GM18511 (cell line): ENCODE results near the gene MXRA8.
A peak's percentile ranks its signal among the peaks of the same experiment; 100 is the strongest.
"Not testable (repeated sequence)": the region's sequence is repeated elsewhere in the genome, so short reads cannot be mapped to it uniquely, and the experiment has no call there.

ENCODE experiments used
- ATAC-seq: cut with Tn5 transposase; IDR thresholded peaks from one replicate; pipeline ENCODE4 v1.9.1; 2021; ENCODE audit warnings: mild to moderate bottlenecking, moderate library complexity; ENCODE audit not compliant: unreplicated experiment

Gene MXRA8

DNA sequence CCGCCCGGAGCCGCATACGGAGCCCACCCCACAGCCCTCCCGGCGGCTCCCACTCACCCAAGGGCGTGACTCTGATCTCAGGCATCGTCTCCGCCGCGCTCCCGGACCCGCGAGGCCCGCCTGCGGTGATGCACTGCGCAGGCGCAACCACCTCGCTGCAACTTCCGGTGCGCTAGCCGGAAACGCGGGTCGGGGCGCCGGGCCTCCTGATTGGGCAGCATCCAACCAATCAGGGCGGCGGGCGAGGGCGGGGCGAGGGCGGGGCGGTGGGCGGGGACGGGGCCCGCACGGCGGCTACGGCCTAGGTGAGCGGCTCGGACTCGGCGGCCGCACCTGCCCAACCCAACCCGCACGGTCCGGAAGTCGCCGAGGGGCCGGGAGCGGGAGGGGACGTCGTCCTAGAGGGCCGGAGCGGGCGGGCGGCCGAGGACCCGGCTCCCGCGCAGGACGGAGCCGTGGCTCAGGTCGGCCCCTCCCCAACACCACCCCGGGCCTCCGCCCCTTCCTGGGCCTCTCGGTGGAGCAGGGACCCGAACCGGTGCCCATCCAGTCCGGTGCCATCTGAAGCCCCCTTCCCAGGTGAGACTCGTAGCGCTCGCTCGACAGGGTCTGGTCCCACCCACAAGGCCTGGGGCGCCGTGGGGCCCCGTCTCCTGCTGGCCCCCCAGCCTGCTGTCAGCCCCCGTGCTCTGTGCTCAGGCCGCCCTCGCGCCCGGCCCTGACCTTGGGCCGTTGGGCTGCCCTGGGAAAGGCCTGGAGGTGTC lies 33.6 kb downstream of the MXRA8 start, which contains the start of the genes CPTP and INTS11:
Gene CPTP, plus strand, starts transcription at position 279 of the 764 bp plus-strand sequence. CDS start 2,109 bp downstream, outside the sequence.
Gene INTS11, minus strand, starts transcription at position 137 of the 764 bp plus-strand sequence. Its CDS starts 52 bp downstream, at position 85.
- peak; percentile 84 for ATAC-seq

DNA sequence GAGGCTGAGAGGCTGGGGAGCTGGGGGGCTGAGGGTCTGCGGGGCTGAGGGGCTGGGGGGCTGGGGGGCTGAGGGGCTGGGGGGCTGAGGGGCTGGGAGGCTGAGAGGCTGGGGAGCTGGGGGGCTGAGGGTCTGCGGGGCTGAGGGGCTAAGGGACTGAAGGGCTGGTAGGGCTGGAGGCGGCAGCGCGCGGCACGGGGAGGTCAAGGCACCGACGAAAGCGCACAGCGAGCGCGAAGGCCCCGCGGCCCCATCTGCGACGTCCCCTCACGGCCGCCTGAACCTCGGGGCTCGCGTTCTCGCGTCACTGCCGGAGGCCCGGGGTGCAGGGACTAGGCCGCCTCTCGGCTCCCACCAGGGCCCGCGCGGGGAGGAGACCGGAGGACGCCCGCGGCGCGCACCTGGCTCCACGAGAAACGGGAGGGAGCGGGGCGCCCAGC lies 34.3 kb downstream of the MXRA8 start:
- ATAC-seq = peak; percentile 28

DNA sequence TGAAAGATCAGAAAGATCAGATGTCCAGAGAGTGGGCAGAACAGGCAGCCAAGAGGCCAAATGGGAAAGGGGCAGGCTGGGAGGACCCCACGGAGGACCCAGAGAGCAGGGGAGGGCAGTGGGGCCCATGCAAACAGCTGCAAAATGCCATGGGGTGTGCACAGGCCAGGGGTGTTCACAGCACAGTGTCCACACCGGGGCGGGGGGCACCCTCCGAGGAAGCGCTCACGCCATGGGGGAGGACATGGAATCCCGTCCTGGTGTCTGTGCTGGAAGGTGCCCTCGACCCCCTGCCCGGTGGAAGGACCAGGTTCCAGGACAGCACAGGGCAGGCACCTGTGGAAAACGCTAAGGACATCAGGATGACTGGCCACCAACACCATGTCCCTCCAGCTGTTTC lies 35.4 kb downstream of the MXRA8 start:
- no peak for ATAC-seq

DNA sequence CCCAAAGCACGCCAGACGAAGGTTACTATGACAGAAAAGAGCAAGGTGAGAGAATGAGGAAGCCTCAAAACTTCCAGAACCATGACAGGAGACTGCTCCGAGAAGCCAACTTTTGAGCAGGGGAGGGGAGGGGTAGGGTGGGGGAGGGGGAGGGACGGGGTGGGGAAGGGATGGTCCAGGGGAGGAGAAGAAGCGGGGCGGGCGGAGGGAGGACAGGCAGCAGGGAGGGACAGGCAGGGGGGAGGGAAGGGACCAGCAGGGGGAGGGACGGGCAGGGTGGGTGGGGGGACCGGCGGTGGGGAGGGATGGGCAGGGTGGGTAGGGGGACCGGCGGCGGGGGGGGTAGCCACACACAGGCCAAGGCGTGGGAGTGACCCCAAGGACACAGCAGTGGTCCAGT lies 35.9 kb downstream of the MXRA8 start:
- ATAC-seq = no peak

DNA sequence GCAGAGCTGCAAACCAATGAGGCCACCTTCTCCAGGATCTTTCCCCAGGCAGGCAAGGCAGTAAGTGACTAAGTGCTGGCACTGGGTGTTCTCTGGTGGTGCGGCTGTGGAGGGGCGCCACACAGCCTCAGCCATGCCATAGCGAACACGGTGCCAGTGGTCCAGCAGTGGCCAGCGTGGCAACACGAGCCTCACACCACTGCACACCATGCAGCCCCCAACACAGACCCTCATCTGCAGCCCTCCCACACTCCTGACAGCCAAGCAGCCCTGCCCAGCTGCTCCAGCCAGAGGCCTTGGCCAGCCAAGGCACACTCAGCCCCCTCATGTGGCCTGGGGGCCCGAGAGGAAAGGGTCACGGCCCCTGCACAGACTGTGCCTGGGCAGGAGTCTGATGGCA lies 36.9 kb downstream of the MXRA8 start:
- ATAC-seq = no peak

DNA sequence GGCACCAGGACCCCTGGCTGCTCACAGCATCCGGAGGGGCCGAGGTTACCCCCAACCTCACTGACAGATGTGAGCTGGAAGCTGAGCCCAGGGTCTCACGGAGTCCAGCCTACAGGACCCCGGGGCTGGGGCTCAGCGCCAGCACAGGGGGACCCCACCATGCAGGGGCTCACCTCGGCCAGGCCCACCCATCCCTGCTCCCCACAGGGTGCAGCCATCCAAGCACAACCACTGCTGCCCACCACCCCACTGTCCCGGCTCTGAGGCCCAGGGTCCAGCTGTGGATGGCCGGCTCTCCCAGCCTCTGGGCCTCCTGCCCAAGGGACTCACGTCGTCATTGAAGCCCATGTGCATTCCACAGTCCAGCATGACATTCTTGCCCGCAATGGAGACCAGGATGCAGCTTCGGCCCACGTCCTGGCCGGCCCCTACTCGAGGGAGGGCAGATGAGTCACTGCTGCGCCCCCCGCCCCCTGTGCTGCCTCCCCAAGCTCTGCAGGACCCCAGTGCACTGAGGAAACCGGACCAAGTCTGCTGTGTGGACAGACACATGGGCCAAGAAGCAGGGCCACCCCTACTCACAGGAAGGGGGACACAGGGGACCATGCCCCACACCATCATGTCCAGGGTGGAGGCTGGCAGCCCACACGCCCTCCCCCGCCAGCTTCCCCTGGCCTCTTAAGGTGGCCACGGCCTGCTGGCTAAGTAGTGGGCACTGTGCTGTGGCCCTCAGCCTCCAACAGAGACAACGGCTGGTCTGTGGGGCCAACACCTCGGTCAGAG lies 37.5 kb downstream of the MXRA8 start:
- no peak for ATAC-seq

DNA sequence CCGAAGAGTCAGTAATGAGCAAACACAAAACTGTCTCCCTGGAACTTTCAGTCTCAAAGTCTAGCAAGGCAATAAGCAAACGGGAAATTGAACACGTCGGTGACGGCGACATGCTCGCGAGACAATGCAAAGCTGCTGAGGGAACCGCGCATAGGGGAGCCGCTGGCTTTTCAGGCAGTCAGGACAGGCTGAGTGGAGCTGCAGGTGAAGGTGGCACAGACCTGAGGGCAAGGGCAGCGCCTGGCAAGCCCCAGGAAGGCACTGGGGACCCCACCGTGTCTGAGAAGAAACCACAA lies 38.8 kb downstream of the MXRA8 start:
- no peak for ATAC-seq

DNA sequence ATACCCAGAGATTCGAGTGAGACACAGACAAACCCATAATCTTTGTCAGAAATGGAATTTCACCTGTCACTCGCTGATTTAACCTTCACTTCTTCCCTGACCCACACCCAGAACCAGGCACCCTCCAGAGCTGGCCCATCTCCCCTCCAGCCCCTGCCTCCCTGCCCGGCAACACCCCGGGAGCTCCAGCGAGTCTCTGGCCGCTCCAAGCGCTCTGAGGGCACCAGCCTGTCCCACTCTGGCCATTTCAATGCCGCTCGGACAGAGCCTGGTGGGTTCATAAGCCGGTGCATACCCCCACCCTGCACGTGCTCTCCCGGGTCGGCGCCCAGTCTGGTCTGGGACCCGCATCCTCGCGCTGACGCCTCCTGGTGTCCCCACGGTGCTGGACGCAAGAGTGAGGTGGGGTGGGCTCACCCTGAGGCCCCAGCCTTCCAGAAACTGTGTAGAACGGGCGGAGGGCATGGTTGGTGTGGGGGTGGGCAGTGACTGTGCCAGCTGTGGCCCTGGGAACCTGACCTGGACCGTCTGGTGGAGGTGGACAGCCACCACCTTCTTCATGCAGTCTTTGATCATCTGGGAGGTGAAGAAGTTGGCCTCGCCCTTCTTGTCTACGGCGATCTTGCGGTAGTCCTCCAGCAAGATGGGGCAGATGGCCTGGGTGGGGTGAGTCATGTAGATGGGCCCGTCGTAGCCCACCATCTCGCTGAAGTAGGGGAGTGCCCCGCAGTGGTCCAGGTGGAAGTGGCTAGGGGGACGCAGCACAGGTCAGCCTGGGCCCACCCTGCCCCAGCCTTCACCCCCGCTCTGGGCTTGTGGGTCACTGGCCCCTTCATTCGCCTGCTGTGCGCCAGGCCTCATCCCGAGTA lies 39.3 kb downstream of the MXRA8 start:
- no peak for ATAC-seq

DNA sequence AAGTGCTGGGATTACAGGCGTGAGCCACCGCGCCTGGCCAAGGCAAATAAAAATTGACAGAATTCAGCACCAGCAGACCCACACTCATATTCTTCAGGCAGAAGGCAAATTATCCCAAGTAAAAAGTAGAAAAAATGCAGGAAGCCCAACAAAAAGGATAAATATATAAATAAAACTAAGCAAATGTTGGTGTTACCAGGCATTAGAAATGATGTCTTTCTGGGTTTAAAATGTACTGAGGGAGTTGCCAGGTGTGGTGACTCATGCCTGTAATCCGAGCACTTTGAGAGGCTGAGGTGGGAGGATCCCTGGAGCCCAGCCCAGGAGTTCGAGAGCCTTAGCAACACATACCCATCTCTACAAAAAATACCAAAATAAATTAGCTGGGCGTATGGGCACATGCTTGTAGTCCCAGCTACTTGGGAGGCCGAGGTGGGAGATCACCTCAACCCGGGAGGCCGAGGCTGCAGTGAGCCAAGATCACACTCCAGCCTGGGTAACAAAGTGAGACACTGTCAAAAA lies 40.2 kb downstream of the MXRA8 start:
- no peak for ATAC-seq

DNA sequence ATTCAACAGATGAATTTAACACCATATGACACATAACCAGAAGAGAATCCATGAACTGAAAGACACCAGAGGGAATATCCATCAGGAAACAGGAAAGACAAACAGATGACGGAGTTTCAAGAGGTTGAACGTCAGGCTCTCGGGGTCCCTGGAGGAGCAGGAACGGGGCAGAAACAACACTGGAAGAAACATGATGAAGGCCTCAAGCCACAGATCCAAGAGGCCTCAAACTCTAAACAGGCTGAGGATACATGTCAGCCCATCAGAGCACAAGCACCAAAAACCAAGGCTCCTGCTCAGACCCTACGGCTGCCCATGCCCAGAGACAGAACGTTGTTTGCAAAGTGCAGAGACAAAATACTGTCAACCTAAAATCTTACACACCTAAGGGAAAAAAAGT lies 40.9 kb downstream of the MXRA8 start:
- ATAC-seq = no peak

DNA sequence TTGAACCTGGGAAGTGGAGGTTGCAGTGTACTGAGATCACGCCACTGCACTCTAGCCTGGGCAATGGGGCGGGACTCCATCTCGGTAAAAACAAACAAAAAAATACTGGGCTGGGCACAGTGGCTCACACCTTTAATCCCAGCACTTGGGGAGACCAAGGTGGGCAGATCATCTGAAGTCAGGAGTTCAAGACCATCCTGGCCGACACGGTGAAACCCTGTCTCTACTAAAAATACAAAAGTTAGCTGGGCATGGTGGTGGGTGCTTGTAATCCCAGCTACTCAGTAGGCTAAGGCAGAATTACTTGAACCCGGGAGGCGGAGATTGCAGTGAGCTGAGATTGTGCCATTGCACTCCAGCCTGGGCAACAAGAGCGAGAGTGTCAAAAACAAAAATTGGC lies 42.2 kb downstream of the MXRA8 start:
- not testable (repeated sequence) for ATAC-seq

DNA sequence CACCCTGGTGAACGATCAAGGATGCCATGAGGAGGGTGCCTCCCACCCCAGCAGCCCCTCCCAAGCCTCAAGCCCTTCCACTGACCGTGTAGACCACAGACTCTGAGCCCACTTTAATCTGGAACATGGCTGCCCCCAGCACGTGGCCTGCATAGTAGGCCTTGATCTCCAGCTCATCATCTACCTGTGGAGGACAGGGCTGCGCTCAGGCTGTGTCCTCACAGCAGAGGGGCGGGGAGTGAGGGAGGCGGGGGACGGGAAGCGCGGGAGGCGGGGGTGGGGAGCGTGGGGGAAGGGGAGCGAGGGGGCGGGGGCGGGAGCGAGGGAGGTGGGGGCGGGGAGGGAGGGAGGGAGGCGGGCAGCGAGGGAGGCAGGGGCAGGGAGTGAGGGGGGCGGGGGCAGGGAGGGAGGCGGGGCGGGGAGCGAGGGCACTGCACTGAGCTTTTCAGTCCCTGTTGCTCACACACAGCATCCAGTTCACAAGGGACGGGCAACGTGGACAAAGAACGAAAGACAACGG lies 42.9 kb downstream of the MXRA8 start:
- ATAC-seq = no peak

DNA sequence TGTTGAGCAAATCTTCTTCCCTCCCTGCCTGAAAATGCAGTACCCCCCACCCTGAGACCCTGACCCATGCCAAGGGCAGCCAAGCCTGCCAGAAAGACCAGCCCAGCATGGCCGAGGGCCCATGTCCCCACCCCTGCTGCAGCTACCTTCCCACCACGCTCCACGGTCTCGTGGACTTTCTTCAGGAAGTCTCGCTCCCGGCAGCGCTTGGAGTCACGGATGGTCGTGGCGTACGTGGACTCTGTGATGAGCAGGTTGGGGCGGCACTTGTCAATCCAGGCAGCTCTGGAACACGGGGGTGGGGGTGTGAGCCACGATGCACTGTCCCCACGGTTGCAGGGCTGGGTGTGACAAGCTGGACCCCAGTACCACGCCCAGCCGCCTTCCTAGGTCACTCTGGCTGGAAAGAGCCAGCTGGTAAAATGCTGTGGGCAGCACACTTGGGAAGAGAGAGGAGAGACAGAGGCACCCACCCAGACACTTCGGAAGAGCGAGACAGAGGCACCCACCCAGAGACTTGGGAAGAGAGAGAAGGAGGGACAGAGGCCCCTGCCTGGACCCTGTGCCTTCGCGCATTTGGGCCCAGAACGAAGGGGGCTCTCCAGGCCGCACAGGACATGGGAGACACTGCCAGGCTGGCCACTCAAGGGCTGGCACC lies 43.5 kb downstream of the MXRA8 start:
- ATAC-seq = no peak

DNA sequence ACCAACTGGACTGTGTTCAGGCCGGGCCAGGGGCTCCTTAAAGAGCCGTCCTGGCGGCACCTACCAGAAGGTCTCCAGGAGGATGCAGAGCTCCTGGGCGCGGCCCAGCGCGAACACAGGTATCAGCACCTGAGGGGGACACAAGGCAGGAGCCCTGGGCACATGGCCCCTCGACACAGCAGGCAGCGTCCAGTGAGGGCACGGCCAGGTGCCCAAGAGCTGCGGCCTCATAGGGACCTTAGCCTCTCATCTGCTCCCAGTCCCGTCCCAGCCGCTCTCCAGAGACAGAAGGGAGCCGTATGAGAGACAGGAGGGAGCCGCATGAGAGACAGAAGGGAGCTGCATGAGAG lies 44.1 kb downstream of the MXRA8 start:
- ATAC-seq = no peak

DNA sequence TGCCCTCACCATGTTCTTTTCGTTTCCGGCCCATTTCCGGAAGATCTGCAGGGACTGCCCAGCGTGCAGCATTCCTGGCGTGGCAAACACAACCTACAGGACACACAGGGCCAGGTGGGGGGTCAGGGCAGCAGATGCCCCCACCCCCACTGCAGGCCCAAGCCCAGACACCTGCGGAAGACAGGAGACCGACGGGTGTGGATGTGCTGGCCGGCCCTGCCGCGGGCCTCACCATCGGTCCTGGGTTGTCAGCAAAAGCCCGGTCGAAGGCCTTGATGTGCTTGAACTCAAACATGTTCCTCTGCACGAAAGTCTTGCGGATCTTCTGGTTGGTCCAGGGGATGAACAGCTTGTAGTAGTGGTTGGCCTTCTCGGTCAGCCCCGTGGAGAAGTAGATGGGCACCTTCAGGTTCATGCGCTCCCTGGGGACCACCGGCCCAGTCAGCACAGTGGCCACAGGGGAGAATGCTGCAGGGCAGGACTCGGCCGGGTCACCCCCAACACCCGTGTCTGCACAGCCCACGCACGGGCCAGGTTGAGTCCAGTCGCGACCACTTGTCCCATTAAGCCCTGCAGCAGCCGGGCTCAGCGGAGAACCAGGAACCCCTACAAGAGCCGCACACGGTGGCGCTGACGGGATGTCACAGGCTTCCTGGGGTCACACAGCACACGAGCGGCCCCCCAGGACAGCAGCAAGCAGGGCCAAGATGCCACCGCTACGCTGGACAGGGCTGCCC lies 44.7 kb downstream of the MXRA8 start:
- no peak for ATAC-seq

DNA sequence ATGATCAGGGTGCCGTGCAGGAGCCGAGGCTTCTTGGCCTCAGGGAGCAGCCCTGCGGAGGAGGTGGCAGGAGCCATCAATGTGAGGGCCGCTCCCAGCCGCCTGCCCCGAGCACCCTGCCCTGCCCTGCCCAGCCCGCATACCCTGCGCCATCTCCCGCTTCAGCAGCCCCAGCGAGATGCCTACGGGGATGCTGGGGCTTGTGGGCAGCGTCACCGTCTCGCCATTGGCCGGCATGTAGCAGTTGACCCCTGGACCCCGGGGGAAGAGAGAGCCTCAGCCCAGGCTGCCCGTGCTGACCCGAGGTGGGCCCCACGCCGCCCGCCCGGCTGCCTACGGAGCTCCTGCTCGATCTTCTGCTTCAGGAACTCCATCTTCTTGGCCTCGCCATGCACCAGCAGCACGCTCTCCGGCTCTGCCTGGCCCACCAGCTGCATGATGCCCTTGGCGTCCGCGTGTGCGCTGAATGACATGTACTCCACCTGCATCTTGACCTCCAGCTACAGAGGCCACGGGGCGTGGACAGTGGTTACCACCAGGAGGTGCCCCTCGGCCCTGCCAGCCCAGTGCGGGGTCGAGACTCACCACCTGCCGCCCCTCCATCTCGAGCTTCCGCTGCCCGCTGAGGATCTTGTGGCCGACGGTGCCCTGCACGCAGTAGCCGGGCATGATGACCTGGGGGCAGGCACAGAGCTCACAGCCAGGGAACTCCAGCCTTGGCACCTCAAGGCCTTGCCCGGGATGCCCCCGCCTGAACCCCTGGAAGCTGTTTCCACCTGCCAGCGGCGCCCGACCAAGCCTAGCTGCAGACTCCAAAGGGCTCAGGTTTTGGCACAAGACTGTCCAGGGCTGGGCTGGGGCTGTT lies 45.7 kb downstream of the MXRA8 start:
- no peak for ATAC-seq

DNA sequence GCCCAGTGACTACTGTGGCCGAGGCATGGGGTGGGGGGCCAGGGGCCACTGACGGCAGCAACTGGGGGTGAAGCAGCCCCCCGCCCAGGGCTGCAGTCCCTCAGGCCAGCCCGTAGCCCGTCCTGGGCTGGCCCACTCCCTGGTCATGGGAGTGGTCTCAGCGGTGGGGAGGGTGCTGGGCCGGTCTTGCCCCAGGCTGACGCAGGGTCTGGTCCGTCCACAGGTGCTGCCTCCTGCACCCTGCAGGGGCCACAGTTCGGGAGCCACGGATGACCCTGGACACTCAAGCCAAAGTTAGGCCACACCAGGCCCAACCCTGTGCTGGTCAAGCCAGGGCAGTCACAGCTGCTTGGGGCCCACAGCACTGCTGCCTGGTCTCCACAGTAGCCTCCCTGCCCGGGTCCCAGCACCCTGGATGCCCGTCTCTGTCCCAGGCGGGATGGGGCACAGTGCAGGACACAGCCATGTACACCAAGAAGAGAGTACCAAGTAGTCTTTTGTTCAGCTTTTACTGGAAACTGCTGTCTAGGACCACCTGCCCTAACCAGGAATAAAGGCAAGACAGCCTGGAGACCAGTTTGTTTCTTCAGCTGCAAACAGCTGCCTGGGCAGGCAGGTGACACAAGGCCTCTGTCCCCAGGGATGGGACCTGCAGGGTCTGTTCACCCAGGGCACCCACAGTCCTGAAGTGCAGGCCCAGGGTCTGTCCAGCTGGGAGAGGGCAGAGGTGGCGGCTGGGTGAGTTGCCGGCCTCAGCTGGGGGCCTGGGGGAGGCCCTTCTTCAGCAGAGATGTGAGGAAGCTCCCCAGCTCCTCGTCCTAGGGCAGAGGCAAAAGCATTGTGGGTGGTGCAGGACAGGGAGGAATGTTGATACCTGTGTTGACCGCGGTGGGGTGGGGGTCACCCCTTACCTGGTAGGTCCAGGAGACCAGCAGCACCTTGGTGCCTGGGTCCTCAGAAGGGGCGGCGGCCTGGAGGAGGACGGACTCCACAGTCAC lies 46.9 kb downstream of the MXRA8 start:
- no peak for ATAC-seq
